ENCODE results near the gene S1PR1.

Gene S1PR1

GRCh38 chr1:101250222-101250621 lies 13.4 kb downstream of the S1PR1 start:
- TF ChIP-seq CTCF (IDR thresholded peaks at IDR 0.05; ENCODE audit: low read depth, low read length, missing control alignments): no peak
- Histone ChIP-seq H3K27ac (no peak overlapping the region), H3K4me3 (ENCODE audit: low read depth, low read length) (no peak overlapping the region), H3K36me3 (replicated peaks) (no peaks in the 10 kb centered on the region), H3K27me3 (replicated peaks) (no peaks in the 10 kb centered on the region)
- in situ Hi-C loops (cut with HindIII; ENCODE audit: low pct_ligation_motif_present, low sequenced_read_pairs): no loop called here
- no peak for DNase-seq

- Histone ChIP-seq H3K4me3 (ENCODE audit: low read depth, low read length) (no peak overlapping the region), H3K27ac (no peak overlapping the region), H3K27me3 (replicated peaks) (no peaks in the 10 kb centered on the region), H3K36me3 (replicated peaks) (no peaks in the 10 kb centered on the region)
- no peak for TF ChIP-seq CTCF (IDR thresholded peaks at IDR 0.05; ENCODE audit: low read depth, low read length, missing control alignments)
- in situ Hi-C loops (cut with HindIII; ENCODE audit: low pct_ligation_motif_present, low sequenced_read_pairs): no loop called here
- DNase-seq: no peak
Observed at GRCh38 chr1:101250656-101251272, 13.9 kb downstream of the S1PR1 start.

GRCh38 chr1:101251504-101251903 lies 14.7 kb downstream of the S1PR1 start:
- DNase-seq: no peak
- Histone ChIP-seq H3K27me3 (replicated peaks) (no peaks in the 10 kb centered on the region), H3K27ac (no peak overlapping the region), H3K36me3 (replicated peaks) (no peaks in the 10 kb centered on the region), H3K4me3 (ENCODE audit: low read depth, low read length) (no peak overlapping the region)
- no peak for TF ChIP-seq CTCF (IDR thresholded peaks at IDR 0.05; ENCODE audit: low read depth, low read length, missing control alignments)
- in situ Hi-C loops (cut with HindIII; ENCODE audit: low pct_ligation_motif_present, low sequenced_read_pairs): no loop called here

GRCh38 chr1:101253976-101254674 lies 17.3 kb downstream of the S1PR1 start:
- Histone ChIP-seq H3K4me3 (ENCODE audit: low read depth, low read length) (no peak overlapping the region), H3K36me3 (replicated peaks) (no peaks in the 10 kb centered on the region), H3K27me3 (replicated peaks) (no peaks in the 10 kb centered on the region), H3K27ac (no peak overlapping the region)
- TF ChIP-seq CTCF (IDR thresholded peaks at IDR 0.05; ENCODE audit: low read depth, low read length, missing control alignments): no peak
- DNase-seq: no peak
- in situ Hi-C loops (cut with HindIII; ENCODE audit: low pct_ligation_motif_present, low sequenced_read_pairs): no loop called here

GRCh38 chr1:101257500-101258325 lies 20.9 kb downstream of the S1PR1 start:
- in situ Hi-C loops (cut with HindIII; ENCODE audit: low pct_ligation_motif_present, low sequenced_read_pairs): no loop called here
- TF ChIP-seq CTCF (IDR thresholded peaks at IDR 0.05; ENCODE audit: low read depth, low read length, missing control alignments): no peak
- H3K27ac ChIP-seq: no peak overlapping the region
- no peaks in the 10 kb centered on the region for H3K27me3 ChIP-seq (replicated peaks)
- no peak overlapping the region for H3K4me3 ChIP-seq (ENCODE audit: low read depth, low read length)
- no peak for DNase-seq
- no peaks in the 10 kb centered on the region for H3K36me3 ChIP-seq (replicated peaks)

Data from brain microvascular endothelial cell (primary cell).